GM18868 (cell line): Measurements from ENCODE around the gene ERCC1.

Experiments used
- ATAC-seq: cut with Tn5 transposase; IDR thresholded peaks from one replicate; pipeline ENCODE4 v1.9.1; 2021; ENCODE audit warnings: mild to moderate bottlenecking, moderate library complexity; ENCODE audit not compliant: unreplicated experiment

ERCC1 gene

DNA sequence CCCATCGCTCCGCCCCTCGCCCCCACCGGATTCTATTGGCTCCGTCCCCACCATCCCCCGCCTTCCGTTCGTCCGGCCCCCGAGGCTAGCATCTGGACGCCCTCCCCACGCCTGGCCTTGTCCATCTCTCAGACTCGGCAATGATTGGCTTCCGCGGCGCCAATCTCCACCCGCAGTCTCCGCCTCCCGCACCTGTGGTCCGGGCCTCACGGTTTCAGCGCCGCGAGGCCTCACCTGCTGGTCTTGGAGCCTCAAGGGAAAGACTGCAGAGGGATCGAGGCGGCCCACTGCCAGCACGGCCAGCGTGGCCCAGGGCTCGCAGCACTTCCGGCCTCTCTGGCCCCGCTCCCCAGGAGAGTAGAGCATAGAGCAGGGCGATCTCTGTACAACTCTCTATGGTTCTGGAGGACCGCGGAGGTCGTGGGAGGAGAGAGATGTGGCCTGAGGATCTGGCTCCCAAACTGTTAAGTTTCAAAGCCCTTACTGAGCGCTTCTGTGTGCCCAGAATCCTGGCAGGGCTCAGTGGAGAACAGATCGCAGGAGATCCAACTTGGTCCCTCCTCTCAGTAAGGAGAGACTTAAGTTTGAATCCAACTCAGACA is at the start of gene ERCC1:
ERCC1 (minus strand) TSS at position 329 of the 602 bp plus-strand sequence. CDS start 543 bp downstream, outside the sequence.
- ATAC-seq = peak; percentile 59

DNA sequence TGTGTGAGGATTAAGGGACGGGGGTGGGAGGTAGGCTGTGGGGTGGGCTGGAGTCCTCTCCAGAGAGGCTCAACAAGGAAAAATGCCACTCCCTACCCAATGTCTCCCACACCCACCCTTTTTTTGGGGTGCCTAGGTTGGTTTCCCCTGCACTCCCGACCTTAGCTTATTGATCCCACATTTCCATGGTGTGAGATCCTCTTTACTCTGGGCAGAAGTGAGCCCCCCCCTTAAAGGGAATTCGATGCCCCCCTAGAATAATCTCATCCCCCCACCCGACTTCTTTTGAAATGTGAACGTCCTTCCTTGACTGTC is 49.6 kb upstream of the ERCC1 start:
- ATAC-seq = no peak

GRCh38 chr19:45472563-45473366 is 49.0 kb upstream of the ERCC1 start:
- no peak for ATAC-seq

DNA sequence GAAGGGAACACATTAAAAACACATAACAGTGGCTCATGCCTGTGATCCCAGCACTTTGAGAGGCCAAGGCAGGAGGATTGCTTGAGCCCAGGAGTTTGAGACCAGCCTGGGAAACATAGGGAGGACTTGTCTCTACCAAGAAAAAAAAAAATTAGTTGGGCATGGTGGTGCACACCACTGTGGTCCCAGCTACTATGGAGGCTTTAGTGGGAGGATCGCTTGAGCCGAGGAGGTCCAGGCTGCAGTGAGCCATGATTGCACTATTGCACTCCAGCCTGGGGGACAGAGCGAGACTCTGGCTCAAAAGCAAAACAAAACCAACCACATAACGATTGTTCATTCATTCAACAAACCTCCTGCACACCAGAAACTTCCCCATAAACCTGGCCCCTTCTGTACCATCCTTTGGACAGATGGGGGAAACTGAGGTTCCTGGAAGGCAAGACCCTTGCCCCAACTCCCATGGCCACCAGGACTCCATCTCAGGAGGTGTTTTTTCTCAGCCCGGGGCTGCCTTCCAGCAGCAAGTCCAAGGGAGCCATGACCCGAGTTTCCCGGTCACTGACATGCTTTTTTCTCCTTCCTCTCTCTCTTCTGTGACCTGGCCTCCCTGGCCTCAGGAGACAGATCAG is 48.3 kb upstream of the ERCC1 start:
- no peak for ATAC-seq

DNA sequence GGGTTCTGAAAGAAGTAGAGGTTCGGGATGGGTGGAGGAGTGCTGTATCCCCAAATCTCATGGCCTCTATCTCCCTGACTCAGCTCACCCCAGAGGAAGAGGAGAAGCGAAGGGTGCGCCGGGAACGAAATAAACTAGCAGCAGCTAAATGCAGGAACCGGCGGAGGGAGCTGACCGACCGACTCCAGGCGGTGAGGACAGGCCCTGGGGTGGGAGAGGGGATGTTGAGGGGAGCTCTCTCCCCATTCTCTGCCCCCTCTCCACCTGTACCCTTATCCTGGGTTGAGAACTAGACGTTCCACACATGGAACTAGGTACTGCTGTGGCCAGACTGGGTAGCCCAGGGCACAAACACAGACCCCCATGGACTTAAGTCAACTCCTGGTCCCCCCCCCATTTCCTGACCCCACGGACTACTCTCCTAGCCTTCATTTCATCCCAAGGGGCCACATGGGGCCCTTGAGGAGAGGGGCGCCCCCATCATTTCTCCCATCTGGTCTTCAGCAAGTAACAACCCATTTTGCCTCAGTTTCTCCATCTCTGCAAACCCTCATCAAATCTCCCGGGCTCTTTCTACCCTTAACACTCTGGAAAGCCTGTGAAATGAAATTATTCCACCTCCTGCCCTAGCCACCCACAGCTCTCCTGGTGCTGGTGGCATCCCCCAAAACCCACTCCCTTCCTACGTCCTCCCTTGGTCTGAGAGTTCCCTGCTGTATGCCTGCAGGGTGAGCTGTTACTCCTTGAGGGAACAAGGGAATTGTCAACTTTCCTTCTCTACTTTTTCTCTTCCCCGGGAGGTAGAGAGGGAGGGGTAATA is 47.6 kb upstream of the ERCC1 start:
- ATAC-seq = no peak

DNA sequence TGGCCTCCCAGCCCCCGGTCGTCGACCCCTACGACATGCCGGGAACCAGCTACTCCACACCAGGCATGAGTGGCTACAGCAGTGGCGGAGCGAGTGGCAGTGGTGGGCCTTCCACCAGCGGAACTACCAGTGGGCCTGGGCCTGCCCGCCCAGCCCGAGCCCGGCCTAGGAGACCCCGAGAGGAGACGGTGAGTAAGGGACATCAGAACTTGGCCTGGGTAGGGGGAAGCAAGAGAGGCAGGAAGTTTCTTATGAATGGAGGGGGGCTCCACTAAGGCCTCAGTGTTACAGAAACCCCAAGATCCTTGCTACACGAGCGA is 47.0 kb upstream of the ERCC1 start:
- no peak for ATAC-seq

DNA sequence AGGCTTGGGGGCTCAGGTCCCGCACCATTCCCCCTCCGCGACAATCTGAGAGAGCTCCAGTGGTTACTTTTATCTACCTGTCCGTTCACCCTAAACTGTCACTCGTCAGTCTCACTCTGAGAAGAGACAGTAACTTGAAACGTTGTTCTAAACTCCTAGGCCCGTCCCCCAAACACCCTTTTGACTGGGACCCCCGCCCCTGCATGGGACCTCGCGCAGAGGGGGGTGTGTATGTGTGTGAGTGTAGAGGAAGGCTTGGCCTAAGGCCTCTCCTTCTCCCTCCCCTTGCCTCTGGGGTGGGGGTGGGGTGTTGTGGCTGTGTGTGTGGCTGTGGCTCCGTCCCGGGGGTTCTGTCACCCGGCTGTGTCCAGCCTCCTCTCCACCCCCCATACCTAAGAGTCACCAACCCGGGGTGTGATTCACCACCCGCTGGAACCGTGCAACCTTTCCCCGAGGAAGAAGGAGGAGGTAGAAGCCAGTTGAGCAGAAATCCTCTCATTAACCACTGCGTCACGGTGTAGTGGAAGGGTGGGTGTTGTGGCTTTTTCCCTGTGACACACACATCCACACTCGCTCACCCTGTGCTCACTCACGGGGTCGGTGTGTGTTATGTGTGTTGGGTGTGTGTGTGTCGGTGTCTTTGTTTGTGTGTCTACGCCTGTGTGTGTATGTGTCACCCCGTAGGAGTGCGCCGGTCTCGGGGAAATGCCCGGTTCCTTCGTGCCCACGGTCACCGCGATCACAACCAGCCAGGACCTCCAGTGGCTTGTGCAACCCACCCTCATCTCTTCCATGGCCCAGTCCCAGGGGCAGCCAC is 46.4 kb upstream of the ERCC1 start:
- ATAC-seq = no peak

GRCh38 chr19:45469132-45469944 is 45.6 kb upstream of the ERCC1 start:
- peak; percentile 61 for ATAC-seq

GRCh38 chr19:45468803-45469131 is 45.0 kb upstream of the ERCC1 start:
- ATAC-seq = peak; percentile 23

- no peak for ATAC-seq
These were observed 44.5 kb upstream of the ERCC1 start for GRCh38 chr19:45468159-45468651.

- ATAC-seq = peak; percentile 46
These were observed 43.9 kb upstream of the ERCC1 start, which contains the start of gene FOSB for GRCh38 chr19:45467456-45468158. Gene FOSB, plus strand, starts transcription at chr19:45467996. Its CDS starts 591 bp downstream, at chr19:45468587.

DNA sequence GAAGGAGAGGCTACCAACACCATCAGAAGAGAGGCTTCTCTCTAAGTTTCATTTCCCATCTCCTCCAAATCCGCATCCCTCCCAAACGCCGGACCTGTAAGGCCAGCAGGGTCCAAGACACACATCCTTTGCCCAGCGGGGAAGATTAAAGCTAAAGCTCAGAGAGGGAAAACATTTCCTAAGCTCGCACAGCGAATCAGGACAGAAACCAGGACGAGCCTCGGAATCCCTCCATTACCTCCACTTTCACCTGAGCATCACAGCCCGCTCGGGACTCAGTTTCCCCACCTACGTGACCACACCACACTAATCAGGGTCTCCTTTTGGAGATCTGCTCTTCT is 43.4 kb upstream of the ERCC1 start:
- ATAC-seq = no peak

DNA sequence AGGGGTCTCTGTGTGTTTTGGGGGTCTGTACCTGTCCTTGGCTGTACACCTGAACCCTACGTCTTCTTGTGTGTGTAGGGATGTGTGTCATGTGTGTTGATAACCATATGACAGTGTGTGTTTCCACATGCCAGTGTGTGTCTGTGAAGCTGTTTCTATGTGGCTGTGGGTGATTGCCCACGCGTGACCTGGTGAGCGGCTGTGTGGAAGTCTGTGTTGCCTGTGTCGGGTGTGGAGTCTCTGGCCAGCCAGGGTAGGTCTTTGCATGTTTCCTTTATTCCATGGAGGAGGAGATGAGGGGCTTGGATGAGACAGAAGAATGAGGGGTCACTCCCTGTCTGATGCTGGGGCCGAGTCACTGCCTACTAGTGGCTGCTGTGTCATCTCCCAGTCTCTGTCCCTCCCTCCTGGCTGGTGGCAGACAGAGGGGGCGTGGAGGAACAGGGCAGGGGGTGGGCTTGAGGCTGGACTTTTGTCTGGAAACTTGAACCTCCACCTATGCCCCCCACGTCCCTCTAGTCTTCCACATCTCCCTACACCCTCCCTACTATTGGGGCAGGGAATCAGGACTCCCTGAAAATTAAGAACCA is 41.2 kb upstream of the ERCC1 start:
- ATAC-seq = no peak

DNA sequence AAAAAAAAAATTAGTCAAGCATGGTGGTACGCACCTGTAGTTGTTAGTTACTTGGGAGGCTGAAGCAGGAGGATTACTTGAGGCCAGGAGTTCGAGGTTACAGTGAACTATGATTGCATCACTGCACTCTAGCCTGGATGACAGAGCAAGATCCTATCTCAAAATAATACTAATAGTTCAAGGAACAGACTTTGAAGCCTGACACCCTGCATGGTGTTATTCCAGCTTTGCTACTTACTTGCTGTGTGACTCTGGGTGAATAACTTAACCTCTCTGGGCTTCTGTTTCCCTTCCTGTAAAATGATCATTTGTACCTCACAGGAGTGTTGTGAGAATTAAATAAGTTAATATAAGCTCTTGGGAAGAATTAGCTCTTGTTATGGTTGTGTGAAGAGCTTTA is 40.6 kb upstream of the ERCC1 start:
- ATAC-seq = no peak

- no peak for ATAC-seq
These were observed 39.5 kb upstream of the ERCC1 start for GRCh38 chr19:45463241-45463640.

- ATAC-seq = no peak
These were observed 38.5 kb upstream of the ERCC1 start for GRCh38 chr19:45462174-45462573.

DNA sequence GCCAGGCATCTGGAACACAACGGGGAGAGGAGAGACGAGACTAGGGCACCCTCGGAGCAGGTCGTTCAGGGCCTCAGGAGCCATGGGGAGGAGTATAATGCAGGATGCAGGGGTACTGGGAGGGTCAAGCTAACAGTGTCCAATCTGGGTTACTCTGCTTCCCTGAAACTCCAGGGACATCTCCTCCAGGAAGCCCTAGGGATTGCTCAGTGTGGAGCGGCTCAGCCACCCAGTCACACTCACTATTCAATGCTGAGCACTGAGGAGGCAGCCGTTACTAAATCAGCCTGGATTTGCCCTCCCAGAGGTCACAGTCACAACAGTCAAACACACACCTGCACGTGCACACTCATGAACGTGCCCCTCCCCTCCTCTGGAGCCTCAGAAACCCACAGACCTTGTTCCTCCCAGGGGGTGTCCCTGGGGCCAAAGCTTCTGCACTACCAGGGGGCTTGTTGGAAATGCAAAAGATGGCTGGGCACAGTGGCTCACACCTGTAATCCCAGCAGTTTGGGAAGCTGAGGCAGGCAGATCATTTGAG is 37.2 kb upstream of the ERCC1 start:
- no peak for ATAC-seq

DNA sequence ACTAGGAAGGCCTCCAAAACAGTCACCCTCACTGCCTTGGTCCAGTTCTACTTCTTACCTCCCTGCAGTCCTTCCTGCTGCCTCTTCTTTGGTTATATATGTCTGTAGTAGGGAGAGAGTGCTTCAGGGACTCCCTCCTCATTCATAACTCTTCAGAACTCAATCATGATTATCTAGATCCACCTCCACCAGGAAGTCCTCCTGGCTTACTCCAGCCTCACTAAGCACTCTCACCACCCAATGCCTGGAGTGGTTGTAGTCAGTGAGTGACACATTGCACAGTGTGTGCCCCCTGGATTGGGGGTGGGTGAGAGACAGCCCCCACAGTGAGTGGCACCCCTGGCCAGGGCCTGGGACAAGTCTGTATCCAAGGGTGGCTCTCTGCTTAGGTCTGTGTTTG is 34.1 kb upstream of the ERCC1 start:
- no peak for ATAC-seq

GRCh38 chr19:45456500-45456815 is 32.7 kb upstream of the ERCC1 start:
- no peak for ATAC-seq
